GM12801 (cell line): ENCODE results near the gene ROCK1.

Experiments
- TF ChIP-seq, protein P1 (sequence below): IDR thresholded peaks from one replicate; pipeline ENCODE4 v1.5.1; 2011; ENCODE audit warnings: control low read depth; ENCODE audit not compliant: insufficient read length; ENCODE audit errors: extremely low read depth

ROCK1 gene

DNA sequence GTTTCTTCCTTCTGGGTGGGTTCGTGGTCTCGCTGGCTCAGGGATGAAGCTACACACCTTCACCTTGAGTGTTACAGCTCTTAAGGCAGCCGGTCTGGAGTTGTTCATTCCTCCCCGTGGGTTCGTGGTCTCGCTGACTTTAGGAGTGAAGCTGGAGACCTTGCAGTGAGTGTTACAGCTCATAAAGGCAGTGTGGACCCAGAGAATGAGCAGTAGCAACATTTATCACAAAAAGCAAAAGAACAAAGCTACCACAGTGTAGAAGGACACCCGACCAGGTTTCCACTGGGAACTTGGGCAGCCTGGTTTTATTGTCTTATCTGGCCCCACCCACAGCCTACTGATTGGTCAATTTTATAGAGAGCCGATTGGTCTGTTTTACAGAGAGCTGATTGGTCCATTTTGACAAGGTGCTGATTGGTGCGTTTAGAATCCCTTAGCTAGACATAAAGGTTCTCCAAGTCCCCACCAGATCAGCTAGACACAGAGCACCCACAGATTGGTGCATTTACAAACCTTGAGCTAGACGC lies 20.1 kb upstream of the ROCK1 start:
- TF ChIP-seq, protein P1, sequence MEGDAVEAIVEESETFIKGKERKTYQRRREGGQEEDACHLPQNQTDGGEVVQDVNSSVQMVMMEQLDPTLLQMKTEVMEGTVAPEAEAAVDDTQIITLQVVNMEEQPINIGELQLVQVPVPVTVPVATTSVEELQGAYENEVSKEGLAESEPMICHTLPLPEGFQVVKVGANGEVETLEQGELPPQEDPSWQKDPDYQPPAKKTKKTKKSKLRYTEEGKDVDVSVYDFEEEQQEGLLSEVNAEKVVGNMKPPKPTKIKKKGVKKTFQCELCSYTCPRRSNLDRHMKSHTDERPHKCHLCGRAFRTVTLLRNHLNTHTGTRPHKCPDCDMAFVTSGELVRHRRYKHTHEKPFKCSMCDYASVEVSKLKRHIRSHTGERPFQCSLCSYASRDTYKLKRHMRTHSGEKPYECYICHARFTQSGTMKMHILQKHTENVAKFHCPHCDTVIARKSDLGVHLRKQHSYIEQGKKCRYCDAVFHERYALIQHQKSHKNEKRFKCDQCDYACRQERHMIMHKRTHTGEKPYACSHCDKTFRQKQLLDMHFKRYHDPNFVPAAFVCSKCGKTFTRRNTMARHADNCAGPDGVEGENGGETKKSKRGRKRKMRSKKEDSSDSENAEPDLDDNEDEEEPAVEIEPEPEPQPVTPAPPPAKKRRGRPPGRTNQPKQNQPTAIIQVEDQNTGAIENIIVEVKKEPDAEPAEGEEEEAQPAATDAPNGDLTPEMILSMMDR: no peak

DNA sequence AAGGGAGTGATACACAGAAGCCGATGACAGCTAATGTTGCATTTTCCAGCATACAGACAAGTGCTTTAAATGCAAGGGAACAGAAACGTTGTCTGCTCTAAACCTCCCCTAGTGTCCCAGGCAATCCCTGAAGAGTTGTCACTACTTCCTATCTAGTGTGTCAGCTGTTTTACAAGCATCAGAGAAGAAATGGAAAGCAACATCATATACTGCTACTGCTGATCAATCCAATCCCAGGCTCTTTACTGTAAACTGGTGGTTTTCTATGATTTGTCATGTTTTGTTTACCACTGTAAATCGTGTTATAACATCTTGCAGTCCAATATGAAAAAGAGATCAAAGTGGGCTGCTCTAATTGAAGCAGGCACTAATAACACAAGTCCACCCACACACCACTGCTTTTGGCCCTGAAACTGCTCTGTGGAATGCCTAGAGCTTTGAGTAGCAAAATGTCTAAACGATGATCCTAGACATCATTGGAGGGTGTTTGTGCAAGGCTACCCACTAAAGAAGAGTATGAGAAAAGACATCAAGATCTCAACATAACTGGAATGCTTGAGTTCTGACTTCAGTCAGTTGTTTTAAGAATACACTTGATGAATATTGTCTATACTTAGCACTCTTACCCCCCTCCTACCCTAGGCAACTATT lies 18.1 kb upstream of the ROCK1 start:
- TF ChIP-seq, protein P1: no peak

DNA sequence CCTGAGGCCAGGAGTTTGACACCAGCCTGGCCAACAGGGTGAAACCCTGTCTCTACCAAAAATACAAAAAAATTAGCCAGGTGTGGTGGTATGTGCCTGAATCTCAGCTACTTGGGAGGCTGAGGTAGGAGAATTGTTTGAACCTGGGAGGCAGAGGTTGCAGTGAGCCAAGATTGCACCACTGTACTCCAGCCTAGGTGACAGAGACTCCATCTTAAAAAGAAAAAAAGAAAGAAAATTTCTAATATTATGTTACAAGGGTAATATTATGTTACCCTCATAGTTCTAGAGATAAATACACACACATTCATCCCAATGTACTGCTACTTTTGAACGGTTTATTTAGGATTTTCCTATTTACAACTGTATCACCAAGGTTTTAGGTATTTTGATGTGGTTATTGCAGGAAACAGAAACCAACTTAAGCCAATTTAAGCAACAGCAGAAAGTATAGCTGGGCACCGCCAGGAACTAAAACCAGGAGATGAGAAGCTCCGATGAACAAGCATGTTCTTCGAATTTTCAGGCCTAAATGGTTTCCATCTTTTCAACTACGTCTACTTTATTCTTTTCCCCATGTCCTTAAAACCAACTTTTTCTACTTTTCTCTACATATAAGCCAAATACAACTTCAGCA lies 11.8 kb upstream of the ROCK1 start:
- TF ChIP-seq, protein P1: no peak

DNA sequence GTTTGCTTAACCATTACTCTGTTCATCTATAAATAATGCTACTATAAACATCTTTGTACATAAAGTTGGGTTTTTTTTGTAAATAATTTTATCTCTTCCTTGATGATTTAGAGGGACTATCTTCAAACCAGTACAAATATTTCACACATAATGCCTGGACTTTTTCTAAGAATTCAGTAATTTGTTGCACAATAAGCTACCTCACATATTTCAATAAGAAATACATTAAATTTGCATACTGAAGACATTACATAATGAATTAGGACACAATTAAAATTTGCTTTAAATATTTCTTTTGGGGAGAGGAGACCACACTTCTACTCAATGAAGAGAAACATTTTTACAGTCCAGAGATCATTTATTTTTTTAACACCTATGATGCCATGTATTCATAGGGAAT lies 7.2 kb upstream of the ROCK1 start:
- TF ChIP-seq, protein P1: no peak

DNA sequence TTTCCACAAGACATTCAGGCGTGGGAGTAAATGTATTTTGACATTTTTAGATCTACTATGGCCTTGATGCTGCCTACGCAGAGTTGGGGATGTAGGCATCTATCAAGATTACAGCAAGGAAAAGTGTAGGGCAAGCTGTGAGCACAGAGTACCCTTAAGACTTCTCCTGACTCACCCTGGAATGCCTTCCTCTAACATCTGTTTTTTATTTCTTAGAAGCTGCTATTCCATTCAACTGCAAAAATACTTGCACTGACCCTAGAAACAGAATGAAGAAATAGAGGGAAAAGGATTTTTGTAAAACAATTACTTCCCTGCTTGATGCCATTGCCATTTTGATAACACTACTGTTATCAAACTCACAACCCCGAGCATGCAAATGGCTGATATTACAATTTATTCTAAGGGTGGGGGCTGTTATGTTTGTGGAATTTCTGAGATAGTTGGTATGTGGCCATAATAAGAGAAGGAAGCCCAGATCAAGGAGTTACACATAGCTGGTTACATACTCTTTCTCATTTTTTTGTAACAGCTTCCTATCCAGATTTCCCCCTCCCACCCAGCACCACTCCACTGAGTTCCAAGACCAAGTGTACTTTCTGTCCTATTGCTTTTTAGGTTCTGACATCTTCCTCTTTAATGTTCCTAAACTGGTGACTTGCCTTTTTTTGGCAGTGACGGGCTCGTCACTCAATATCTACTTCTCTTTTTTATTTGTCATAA lies 6.0 kb upstream of the ROCK1 start:
- TF ChIP-seq, protein P1: no peak

DNA sequence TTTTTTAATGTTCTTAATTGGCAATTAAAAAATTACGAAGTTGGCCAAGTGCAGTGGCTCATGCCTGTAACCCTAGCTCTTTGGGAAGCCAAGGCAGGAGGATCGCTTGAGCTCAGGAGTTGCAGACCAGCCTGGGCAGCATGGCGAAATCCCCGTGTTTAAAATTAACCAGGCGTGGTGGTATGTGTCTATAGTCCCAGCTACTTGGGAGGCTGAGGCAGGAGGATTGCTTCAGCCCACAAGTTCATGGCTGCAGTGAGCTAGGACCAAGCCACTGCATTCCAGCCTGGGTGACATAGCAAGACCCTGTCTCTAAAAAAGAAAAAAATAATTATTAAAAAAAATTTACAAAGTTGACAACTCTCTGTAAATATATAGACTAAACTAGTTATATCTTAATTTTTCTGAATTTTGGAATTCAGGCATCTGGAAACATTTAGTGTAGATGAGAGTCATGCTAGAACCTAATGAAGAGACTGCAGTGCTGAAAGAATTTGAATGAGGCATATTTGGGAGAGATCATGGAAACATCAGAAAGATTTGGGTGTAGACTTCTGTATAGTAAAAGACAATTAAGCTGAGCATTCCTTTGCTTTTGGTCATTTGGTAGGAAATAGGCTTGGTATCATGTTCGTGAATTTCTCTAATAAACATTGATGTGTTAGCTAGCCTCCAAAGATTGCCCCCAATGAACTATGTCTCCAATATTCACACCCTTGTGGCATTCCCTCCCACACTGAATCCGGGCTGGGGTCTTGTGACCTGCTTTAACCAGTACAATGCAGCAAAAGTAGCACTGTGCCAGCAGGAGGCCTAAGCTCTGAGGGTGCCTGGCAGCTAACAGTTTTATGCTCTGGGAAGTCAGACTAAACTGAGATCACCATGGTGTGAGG lies 4.2 kb upstream of the ROCK1 start:
- TF ChIP-seq, protein P1: no peak
